Left colon (tissue), 2 donors: Measurements from ENCODE around the gene GATAD2B. TPM values are rescaled to one million over a fixed set of nuclear protein-coding genes. Genes with fewer than 3 reads are reported as not detected.
"Not testable (repeated sequence)": the region's sequence is repeated elsewhere in the genome, so short reads cannot be mapped to it uniquely, and the experiment has no call there.

Experiments used
- ATAC-seq: fragments of 200-7000 bp; cut with Tn5 transposase; one replicate; pipeline ENCODE4 v1.9.1; 2020; ENCODE audit warnings: mild to moderate bottlenecking, moderate library complexity
- DNase-seq, 2 donors: peaks; one replicate each; pipeline ENCODE4 v3.0.0-alpha.2; 2020
- intact Hi-C, 2 donors: fragments of 100-400 bp; cut with DNase I in 1 of 2; cut with micrococcal nuclease in 1 of 2; formaldehyde crosslinking; loops; one replicate each; pipeline versions ENCODE4 v1.11.2 to v1.14.0; 2022; cut with DNase I, micrococcal nuclease
- total RNA-seq, 2 donors: library from RNA; stranded (reverse); fragmentation: NEBNext Ultra II Directional; extraction: Animal tissue kit (Norgen Biotek cat#: 25700); gene quantifications; one replicate each; pipeline ENCODE4 v1.2.1, GENCODE V29; 2021
- donor health status: DM: no; HTN: no; CAD: no.
- donor health status: DM: yes; HTN: yes; CAD: no.

GATAD2B gene
- total RNA-seq, 2 donors from 2014 or later, result 33.9 to 34.9 TPM

GRCh38 chr1:153907134-153907533 is 15.6 kb downstream of the GATAD2B start:
- intact Hi-C loops, result no loop called here
- ATAC-seq (no peak), DNase-seq (no peak)

DNA sequence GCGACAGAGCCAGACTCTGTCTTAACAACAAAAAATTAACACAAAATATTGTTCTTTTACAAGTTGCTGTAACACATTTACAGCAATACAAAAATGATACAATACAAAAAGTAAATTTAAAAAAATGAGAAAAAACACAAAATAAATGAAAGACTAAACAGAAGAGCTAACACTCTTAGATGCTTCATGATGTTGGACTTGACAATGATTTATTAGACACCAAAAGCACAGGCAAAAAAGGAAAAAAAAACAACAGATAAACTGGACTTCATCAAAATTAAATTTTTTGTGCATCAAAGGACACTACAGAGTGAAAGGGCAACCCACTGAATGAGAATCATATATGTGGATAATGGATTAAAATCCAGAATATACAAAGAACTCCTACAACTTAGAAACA is 16.4 kb downstream of the GATAD2B start:
- ATAC-seq, result no peak
- intact Hi-C loops, result no loop called here
- no peak for DNase-seq

DNA sequence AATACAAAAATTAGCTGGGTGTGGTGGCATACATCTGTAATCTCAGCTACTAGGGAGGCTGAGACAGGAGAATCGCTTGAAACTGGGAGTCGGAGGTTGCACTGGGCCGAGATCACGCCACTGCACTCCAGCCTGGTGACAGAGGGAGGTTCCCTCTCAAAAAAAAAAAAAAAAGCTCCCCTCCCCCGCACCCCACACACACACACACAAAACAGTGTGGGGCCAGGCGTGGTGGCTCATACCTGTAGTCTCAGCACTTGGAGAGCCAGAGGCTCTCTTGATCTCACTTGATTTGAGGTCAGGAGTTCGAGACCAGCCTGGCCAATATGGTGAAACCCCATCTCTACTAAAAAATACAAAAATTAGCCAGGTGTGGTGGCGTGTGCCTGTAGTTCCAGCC is 16.9 kb downstream of the GATAD2B start:
- DNase-seq, ATAC-seq, intact Hi-C loops: not testable (repeated sequence)

DNA sequence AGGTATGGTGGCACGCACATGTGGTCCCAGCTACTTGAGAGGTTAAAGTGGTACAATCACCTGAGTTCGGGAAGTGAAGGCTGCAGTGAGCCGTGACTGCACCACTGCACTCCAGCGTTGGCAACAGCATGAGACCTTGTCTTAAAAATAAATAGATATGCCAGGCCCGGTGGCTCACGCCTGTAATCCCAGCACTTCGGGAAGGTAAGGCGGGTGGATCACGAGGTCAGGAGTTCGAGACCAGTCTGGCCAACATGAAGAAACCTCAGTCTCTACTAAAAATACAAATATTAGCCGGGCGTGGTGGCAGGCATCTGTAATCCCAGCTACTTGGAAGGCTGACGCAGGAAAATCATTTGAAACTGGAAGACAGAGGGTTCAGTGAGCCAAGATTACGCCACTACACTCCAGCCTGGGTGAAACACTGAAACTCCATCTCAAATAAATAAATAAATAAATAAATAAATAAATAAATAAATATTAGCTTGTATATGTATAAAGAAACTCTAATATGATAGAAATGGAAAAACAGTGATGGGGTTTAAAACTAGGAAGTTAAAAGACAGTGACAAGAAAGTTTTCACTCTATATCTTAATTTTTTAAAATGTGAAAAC is 18.8 kb downstream of the GATAD2B start:
- ATAC-seq (no peak), DNase-seq (no peak)
- intact Hi-C loops, result no loop called here

DNA sequence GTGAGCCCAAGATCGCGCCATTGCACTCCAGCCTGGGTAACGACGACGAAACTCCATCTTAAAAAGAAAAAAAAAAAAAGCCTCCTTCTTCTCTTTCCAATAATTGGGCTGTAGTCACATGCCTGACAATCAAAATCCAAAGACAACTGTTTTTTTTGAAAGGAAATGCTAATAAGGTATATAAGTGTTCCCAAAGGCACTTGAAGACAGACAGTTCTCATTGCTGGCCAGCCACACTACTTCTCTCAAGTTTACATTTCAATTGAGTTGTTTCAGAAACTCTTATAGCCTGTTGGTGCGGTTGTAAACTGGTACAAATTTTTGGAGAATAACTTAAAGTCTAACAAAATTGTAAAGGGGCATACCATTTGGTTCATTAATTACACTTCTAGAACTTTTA is 23.3 kb downstream of the GATAD2B start:
- DNase-seq (no peak), ATAC-seq (no peak)
- intact Hi-C loops, result no loop called here

DNA sequence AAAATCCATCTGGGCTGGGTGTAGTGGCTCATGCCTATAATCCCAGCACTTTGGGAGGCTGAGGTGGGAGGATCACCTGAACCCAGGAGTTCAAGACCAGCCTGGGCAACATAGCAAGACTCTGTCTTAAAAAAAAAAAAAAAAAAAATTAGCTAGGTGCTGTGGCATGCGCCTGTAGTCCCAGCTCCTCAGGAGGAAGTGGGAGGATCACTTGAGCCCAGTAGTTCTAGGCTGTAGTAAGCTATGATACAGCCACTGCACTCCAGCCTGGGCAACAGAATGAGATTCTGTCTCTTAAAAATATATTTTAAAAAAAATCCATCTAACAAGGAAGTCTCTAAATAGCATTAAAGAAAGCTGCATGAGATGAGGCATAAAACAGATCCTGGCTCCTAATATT is 26.9 kb downstream of the GATAD2B start:
- DNase-seq, intact Hi-C loops, ATAC-seq: not testable (repeated sequence)

- DNase-seq, ATAC-seq, intact Hi-C loops: not testable (repeated sequence)
These were observed 31.7 kb downstream of the GATAD2B start for GRCh38 chr1:153891042-153891441.

- intact Hi-C loops, result no loop called here
- ATAC-seq, result no peak
- no peak for DNase-seq
These were observed 34.2 kb downstream of the GATAD2B start for GRCh38 chr1:153888533-153888932.

DNA sequence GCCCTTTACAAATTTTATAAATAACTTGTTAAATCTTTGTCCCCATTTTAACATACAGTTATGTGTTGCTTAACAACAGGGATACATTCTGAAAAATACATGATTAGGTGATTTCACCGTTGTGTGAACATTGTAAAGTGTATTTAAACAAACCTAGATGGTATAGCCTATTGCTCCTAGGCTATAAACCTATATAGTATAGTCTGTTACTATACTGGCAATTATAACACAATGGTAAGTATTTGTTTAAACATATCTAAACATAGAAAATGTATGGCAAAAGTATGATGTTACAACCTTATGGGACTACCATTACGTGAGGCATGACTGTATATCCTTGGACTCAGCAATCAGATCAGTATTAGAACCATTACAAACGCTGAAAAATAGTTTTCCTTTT is 36.6 kb downstream of the GATAD2B start:
- ATAC-seq (peak; percentile 58), DNase-seq (no peak)
- intact Hi-C loops, result no loop called here

- ATAC-seq (no peak), DNase-seq (no peak)
- intact Hi-C loops, result no loop called here
These were observed 39.5 kb downstream of the GATAD2B start for GRCh38 chr1:153883223-153883622.

- intact Hi-C loops, result no loop called here
- DNase-seq (no peak), ATAC-seq (no peak)
These were observed 40.4 kb downstream of the GATAD2B start for GRCh38 chr1:153882296-153882912.

GRCh38 chr1:153881751-153882150 is 41.0 kb downstream of the GATAD2B start:
- ATAC-seq (no peak), DNase-seq (no peak)
- intact Hi-C loops, result no loop called here

DNA sequence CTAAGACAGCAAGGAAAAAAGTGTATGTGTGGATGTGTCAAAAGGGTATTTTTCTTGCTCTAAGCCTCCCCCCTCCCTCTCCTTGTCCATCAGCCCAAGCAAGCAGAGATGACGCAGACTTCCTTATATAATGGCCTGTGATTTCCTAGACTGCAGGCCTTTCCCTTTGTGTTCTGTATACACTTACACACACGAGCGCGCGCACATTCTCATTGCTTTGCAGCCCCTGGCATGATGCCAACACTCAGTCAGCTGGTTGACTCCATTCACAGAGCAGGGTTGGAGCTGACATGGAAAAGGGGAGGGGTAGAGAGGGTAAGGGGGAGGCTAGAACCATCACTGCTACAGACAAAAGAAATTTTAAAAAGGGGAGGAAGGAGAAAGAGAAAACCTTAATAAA is 41.8 kb downstream of the GATAD2B start:
- DNase-seq (peak; percentile 90), ATAC-seq (peak; percentile 96)
- intact Hi-C loops, result no loop called here

GRCh38 chr1:153880024-153880423 is 42.7 kb downstream of the GATAD2B start:
- intact Hi-C loops, result no loop called here
- no peak for DNase-seq
- ATAC-seq, result no peak

- intact Hi-C loops, result no loop called here
- ATAC-seq (no peak), DNase-seq (no peak)
These were observed 45.7 kb downstream of the GATAD2B start for GRCh38 chr1:153877112-153877511.

GRCh38 chr1:153872934-153873333 is 49.8 kb downstream of the GATAD2B start:
- ATAC-seq, result no peak
- DNase-seq, result no peak
- intact Hi-C loops, result no loop called here

GRCh38 chr1:153872331-153872730 is 50.4 kb downstream of the GATAD2B start:
- DNase-seq, result no peak
- ATAC-seq, result no peak
- intact Hi-C loops, result no loop called here

DNA sequence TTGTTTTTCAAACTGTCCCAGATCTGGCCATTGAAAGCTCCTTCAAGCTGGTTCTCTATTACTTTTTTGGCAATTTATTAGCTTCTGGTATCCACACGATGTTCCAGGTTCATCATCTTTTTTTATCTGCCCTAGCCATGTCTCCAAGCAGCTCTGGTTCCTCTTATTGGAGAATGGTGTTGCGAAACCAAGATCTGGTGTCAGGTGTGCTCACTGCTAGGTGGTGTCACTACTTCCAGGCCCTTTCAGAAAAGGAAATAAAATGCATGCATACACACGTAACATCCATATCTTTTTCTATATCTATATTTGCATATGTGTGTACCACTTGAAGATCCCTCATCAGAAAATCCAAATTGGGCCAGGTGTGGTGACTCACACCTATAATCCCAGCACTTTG is 53.3 kb downstream of the GATAD2B start:
- DNase-seq (no peak), ATAC-seq (no peak)
- intact Hi-C loops, result no loop called here

GRCh38 chr1:153866045-153866850 is 56.5 kb downstream of the GATAD2B start:
- intact Hi-C loops, result no loop called here
- ATAC-seq, result no peak
- DNase-seq, result no peak

- DNase-seq (no peak), ATAC-seq (no peak)
- intact Hi-C loops, result no loop called here
These were observed 62.5 kb downstream of the GATAD2B start for GRCh38 chr1:153860285-153860684.
